GM23338 (cell line): ENCODE results near the gene PRKD3.

Experiments
- NANOG ChIP-seq: IDR thresholded peaks from 2 replicates; pipeline ENCODE4 v1.6.1; 2016; ENCODE audit warnings: antibody characterized with exemption, borderline replicate concordance
- TF ChIP-seq, protein P1 (sequence below), 2 experiments: fragments of 200-600 bp in 1 of 2; sonication (generic) in 1 of 2; conservative IDR thresholded peaks; 2 replicates each; pipeline versions ENCODE4 v1.5.1 to v1.6.1; 2016 to 2017; ENCODE audit warnings: antibody characterized with exemption in 2 of 2, low read depth in 2 of 2, mild to moderate bottlenecking in 2 of 2, moderate library complexity in 1 of 2

DNA sequence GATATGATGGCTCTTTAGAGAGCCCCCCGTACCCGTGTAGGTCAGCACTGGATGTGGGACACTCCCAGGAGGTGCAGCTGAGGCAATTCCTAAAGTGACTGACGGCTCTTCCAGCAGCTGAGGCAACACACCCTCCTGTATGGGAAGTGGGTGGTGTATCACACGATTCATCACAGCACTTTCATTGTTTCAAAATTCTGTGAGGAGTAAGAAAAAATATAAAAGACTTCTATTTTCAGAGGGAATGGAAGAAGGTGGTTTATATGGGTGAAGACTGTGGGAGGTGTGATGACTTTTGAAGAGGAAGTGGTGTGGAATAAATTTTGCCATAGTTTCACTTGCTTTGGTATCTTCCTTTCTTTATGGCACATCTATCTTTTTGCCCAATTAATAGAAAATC is 42.1 kb upstream of the PRKD3 start:
- TF ChIP-seq, protein P1, sequence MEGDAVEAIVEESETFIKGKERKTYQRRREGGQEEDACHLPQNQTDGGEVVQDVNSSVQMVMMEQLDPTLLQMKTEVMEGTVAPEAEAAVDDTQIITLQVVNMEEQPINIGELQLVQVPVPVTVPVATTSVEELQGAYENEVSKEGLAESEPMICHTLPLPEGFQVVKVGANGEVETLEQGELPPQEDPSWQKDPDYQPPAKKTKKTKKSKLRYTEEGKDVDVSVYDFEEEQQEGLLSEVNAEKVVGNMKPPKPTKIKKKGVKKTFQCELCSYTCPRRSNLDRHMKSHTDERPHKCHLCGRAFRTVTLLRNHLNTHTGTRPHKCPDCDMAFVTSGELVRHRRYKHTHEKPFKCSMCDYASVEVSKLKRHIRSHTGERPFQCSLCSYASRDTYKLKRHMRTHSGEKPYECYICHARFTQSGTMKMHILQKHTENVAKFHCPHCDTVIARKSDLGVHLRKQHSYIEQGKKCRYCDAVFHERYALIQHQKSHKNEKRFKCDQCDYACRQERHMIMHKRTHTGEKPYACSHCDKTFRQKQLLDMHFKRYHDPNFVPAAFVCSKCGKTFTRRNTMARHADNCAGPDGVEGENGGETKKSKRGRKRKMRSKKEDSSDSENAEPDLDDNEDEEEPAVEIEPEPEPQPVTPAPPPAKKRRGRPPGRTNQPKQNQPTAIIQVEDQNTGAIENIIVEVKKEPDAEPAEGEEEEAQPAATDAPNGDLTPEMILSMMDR (conservative IDR thresholded peaks at IDR 0.05; ENCODE audit: low read depth in 2 of 2), result no peak
- TF ChIP-seq NANOG, result no peak
